NCI-H2227 (cell line): Measurements from ENCODE around the gene SEMA5A.

Experiments used
- DNase-seq: peaks from one replicate; lab custom pipeline; 2025; ENCODE audit not compliant: unreplicated experiment; lab: John Stamatoyannopoulos, UW

Gene SEMA5A

GRCh38 chr5:9189681-9190080 is 356.2 kb downstream of the SEMA5A start:
- no peak for DNase-seq

- DNase-seq: no peak
These were observed 356.9 kb downstream of the SEMA5A start for GRCh38 chr5:9188956-9189355.

DNA sequence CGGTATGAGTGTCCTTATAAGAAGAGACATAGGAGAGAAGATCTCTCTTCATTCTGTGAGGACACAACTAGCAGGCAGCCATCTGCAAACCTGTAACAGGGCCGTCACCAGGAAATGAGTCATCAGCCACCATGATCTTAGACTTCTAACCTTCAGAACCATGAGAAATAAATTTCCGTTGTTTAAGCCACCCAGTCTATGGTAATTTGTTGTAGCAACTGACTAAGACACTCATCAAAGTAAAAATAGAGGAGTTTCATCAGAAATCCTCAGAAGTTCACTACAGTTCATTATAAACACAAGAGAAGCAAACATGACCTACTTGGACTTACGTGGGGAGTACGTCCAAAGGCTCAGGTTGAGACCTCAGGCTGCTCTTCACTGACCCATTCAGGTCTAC is 357.7 kb downstream of the SEMA5A start:
- DNase-seq: no peak

GRCh38 chr5:9187614-9188013 is 358.3 kb downstream of the SEMA5A start:
- DNase-seq: no peak

- DNase-seq: no peak
These were observed 359.8 kb downstream of the SEMA5A start for GRCh38 chr5:9186069-9186468.

GRCh38 chr5:9183992-9184391 is 361.9 kb downstream of the SEMA5A start:
- no peak for DNase-seq

GRCh38 chr5:9182899-9183695 is 362.8 kb downstream of the SEMA5A start:
- no peak for DNase-seq

DNA sequence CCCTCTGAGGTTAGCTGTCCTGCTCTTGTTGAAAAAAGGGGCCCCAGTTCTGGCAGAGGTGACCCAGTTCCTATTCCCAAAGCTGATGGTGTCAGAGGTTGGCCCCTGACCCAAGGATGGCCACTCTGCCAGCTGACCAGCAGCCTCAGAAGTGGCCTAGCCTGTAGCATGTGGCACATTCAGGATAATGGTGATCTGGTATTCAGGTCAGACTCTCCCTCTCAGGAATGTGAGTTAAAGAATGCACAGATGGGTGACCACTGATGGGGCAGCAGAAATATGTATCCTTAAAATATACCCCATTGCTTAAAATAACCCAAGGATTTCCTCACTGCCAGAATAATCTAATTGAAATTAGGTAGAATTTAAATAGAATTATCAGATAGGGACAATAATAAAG is 369.2 kb downstream of the SEMA5A start:
- no peak for DNase-seq

- no peak for DNase-seq
These were observed 371.4 kb downstream of the SEMA5A start for GRCh38 chr5:9174446-9174845.

DNA sequence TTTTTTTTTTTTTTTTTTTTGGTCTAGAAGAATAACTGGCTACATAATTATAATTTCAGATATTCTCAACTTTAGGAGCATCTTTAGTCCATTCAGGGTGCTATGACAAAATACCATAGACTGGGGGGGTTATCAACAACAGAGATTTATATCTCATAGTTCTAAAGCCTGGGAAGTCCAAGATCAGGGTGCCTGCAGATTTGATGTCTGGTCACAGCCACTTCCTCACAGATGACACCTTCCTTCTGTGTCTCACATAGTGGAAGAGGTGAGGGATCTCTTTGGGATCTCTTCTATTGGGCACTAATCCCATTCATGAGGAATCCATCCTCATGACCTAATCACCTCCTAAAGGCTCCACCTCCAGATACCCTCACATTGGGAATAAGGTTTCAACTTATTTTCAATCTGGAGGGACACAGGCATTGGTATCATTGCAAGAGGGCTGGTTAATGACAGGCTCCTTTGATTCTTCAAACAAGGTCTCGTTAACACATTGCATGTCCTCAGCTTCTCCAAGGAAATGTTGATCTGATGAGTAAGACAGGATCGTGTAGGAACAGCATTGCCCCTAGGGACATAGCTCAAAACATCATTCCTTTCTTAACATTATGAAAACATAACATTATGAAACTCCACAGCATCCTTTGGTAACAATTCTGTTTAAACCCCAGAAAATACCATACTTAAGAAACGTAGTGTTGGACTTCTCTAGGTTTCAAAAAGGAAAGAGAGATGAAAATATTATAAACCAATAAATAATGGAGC is 372.4 kb downstream of the SEMA5A start:
- no peak for DNase-seq

DNA sequence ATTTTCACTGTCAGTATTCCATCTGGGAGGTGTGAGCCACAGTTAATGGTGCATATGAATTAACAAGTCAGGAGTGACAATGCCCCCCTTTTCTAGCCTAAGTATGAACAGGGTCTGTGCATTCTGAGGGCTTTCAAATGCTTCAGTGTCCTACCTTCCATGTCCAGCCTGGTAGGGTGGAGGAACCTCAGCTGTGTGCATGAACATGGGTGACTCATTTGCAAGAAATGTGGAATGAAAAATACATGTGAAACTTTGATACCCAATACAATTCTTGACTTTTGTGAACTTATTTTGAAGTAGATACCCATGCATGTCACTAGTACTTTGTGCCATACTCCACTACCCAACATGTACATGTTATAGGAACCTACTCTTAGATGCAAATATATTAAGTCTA is 375.8 kb downstream of the SEMA5A start:
- DNase-seq: no peak

DNA sequence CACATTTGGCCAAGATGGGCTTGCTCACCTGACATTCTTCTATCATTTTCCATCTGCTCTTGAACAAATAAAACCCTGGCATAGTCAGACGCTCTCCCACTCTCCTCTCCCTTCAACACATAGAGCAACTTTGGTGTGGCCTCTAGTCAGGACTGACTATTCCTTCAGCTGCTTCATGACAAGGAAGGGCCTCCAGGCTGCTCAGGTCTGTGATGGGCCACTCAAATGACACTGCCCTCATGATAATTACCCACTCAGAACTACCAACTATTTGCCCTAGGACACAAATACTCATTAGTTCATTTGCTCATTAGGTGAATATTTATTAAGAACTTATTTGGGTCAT is 376.3 kb downstream of the SEMA5A start:
- no peak for DNase-seq

- DNase-seq: no peak
These were observed 376.9 kb downstream of the SEMA5A start for GRCh38 chr5:9168791-9169556.

GRCh38 chr5:9166202-9167112 is 379.4 kb downstream of the SEMA5A start:
- DNase-seq: peak; percentile 14

GRCh38 chr5:9165546-9165945 is 380.3 kb downstream of the SEMA5A start:
- DNase-seq: no peak

DNA sequence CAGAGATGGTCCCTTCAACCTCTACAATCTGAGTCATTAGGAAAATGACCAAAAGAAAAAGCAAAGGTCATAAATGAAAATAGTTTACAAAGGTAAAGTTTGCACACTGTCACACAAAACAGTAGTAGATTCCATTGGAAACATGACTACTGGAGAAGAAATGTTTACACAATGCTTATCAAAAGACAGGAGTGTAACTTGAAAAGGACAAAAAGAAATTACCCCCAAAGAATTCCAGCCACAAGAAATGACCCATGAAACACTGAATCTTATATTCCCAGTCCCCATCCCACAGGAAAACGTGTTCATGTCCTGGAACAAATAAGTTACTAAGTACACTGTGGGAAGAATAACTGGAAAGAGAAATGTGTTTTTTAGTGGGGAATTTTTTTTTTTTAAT is 385.1 kb downstream of the SEMA5A start:
- no peak for DNase-seq

GRCh38 chr5:9157811-9158210 is 388.1 kb downstream of the SEMA5A start:
- no peak for DNase-seq

DNA sequence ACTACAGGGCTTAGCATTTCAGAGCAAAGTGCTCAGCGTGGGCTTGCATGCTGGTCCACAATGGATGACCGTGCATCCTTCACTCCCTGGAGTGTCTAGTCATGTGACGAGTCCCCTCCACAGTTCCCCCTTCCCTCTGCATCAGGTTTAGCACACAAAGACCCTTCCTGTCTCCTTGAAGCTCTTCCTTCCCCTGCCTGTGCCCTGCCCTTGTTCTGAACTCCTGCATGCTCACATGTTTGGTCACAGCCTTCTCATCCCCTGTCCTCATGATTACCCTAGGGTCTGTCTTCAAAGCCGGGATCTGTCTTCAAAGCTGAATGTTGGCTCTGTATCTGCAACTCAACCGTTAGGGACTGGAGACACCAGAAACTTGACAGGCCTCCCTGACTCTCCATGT is 388.9 kb downstream of the SEMA5A start:
- no peak for DNase-seq

- no peak for DNase-seq
These were observed 389.6 kb downstream of the SEMA5A start for GRCh38 chr5:9156282-9156681.

- DNase-seq: no peak
These were observed 394.0 kb downstream of the SEMA5A start for GRCh38 chr5:9151684-9152427.
